AG20443 (cell line): ENCODE results near the gene CFAP77.

ENCODE experiments used
- DNase-seq: peaks from one replicate; pipeline ENCODE4 v3.0.0; 2012; ENCODE audit warnings: low spot score, mixed read lengths

The CFAP77 gene

DNA sequence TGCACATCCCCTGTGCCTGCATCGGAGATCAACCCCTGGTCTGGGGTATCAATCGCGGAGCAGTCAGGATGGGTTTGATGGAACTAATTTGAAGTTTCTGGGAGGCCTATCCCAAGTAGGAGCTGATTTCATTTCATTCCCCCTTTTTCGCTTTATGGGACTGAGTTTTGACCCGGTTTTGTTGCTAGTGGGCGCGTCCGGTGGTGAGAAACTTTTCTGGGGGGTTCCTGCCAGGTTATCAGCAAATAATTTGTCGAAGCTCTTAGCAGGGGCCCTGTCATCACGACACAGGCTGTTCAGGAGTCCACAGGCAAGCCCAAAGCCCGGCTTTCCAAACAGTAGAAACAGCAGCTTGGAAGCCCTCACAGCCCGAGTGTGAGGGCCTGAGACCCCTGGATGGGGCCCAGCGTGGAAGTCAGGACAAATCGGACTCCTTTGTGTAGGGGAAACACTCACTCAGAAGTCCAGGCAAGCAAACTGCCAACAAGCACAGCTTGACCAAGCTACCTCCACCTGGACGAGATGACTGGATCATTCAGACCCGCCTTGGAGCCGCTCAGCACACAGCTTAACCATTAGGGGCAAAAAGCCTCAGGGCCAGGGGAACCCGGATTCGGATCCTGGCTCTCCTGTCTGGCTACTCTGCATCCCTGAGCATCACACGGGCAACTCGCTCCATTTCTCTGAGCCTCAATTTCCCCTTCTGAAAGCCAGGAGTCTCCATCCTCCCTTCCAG lies 108.0 kb downstream of the CFAP77 start:
- DNase-seq, result no peak

- no peak for DNase-seq
These were observed 108.6 kb downstream of the CFAP77 start for GRCh38 chr9:132518626-132519025.

GRCh38 chr9:132519033-132519432 lies 109.0 kb downstream of the CFAP77 start:
- no peak for DNase-seq

DNA sequence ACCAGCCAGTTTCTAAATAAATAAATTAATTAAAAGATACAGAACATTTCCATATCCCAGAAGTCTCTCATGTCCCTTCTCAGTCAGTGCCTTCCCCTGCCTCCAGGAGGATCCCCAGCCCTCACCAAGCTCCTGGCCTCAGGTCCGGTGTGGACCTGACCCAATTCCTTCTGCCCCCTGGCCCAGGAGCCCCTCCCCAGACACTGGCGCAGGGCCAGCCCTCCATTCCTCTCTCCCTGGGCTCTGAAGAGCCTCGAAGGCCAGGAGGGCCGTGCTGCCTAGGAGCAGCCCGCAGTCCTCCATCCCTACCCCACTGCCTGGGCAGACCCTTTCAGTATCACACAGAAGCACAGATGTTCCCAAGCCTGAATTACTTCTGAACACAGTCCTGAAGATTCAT lies 110.6 kb downstream of the CFAP77 start:
- no peak for DNase-seq

DNA sequence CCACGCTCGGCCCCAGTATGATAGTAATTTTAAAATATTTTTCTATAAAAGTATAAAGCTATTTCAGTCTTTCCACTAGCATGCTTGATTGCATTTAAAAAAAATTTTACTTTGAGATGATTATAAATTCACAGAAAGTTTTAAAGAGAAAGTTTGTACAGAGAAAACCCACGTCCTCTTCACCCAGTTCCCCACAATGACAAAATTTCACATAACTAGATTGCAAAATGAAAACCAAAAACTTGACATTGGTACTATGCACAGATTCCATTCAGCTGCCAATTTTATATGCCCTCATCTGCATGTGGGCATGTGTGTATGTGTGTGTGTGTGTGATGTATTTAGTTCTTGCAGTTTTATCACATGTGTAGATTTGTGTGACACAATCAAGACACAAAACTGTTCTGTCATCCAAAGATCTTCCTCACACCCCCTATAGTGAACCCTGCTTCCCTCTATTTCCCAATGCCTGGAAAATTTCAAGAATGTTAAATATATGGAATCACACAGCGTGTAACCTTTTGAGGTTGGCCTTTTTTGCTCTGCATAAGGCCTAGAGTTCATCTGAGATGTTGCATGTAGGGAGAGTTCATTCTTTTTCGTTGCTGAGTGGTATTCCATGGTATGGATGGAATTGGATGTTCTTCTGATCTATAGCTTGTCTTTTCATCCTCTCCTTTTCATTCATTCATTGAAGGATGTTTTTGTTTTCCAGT lies 115.5 kb downstream of the CFAP77 start:
- DNase-seq, result no peak

- no peak for DNase-seq
These were observed 121.2 kb downstream of the CFAP77 start for GRCh38 chr9:132531195-132531594.

DNA sequence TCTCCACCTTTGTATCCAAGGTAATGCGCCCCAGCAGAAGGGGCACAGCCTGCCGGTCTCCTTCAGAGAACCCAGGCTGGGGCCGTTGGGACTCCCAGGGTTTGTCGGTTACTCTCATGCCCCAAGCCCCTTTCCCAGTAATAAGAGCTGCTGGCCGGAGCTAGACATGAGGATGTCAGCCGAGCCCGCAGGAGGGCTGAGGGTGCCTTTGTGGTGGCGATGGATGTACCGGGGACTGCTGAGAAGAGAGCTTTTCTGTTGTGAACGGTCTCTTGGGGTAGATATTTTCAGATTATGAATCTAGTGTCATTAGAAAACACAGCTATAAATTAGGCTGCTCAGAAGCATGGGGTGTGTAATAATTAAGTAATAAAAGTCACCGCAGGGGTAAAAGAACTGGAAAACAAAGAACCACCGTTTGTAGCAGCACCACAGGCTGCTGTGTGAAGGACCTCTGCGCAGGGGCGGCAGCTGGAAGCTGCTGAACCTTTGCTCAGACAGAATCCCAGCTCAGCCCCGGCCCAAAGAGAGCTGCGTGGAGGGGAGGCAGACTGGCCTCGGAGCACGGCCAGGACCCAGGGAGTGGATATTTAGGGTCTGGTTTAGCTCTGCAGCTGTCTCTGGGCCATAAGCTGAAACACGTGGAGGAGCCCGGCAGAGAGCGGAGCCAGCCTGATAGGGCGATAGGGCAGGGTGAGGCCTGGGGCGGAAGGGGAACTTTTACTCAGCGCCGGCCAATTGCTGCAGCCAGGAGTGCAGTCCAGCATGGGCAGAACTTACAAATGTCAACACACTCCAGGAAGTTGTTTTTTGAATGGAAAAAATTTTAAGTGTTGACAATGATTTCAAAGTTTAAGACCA lies 121.9 kb downstream of the CFAP77 start:
- DNase-seq, result no peak

- DNase-seq, result no peak
These were observed 124.8 kb downstream of the CFAP77 start for GRCh38 chr9:132534832-132535231.

DNA sequence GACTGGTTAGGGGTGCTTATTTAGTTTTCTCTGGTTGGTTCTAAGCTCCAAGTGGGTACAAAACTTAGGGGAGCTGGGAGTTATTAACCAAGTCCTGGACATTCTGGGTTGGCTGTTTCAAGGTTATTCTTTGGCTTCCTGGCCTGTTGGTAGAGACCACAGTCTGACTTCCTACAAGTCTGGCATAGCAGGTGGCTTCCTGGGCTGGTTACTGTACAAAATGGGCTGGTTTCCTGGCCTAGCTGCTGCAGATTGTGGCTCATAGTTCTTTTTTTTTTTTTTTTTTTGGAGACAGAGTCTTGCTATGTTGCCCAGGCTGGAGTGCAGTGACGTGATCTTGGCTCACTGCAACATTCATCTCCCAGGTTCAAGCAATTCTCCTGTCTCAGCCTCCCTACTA lies 126.1 kb downstream of the CFAP77 start:
- no peak for DNase-seq

DNA sequence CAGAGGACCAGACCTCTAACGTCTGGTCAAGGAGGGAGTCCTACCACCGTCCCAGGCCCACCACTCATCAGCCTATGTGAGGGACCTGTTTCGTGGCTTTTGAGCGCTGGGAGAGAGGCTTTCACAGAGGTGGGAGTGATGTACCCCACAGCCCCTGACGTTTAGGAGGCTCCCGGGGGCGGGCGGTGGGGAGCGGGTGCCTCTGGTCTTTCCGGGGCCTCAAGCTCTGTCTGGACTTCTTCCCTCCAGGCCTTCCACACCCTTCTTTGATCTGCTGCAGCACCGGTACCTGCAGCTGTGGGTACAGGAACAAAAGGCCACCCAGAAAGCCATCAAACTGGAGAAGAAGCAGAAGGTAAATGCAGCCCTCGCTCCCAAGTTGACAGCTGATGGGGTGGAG lies 127.3 kb downstream of the CFAP77 start:
- no peak for DNase-seq

GRCh38 chr9:132538071-132538470 lies 128.1 kb downstream of the CFAP77 start:
- DNase-seq, result no peak

DNA sequence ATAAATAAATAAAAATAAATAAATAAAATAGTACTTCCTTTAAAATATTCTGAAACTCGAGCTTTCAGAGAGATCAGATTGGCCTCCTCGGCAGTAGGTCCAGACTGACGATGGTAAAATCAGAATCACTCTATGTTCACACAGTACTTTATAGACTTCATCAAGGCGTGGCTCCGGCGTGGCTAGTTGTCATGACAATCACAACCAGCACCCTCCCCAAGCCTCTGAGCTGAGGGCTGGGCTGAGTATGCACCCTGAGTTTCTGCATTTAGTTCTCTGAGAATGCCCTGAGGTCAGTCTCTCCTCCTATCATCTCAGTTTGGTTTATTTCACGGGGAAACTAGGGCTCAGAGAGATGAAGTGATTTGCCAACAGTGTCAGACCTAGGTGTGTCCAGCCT lies 129.1 kb downstream of the CFAP77 start:
- DNase-seq, result no peak

DNA sequence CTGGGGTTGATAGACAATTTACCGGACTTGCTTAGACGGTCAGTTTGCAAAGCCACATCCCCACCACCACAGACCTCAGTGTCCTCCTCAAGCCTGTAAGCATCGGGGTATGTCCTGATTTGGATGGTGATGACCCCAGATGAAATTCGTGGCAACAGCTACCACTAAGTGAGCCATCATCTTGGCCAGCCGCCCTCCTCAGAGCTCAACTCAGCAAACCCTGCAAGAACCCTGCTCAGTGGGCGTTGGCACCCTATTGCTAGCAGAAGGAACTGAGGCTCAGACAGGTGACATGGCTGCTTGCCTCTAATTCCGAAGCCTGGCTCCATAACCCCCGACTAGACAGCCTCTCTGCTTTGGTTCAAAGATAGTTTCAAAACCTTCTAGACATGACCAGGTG lies 131.0 kb downstream of the CFAP77 start:
- no peak for DNase-seq

GRCh38 chr9:132541870-132542830 lies 132.1 kb downstream of the CFAP77 start:
- DNase-seq, result no peak

DNA sequence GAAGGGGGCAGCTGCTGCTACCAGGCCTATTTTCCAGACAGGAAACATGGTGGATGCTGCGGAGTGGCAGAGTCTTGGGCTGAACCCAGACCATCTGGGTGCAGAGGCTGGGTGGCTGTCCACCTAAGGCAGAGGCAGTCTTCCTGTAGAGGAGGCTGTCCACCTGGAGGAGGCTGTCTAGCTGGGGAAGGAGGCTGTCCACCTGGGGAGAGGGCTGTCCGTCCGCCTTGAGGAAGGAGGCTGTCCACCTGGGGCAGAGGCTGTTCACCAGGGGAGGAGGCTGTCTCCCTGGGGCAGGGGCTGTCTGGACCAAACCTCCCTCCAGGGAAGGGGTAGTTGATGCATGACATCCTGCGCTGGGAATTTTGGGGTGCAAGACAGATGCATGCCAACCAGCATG lies 133.2 kb downstream of the CFAP77 start:
- no peak for DNase-seq

- no peak for DNase-seq
These were observed 133.9 kb downstream of the CFAP77 start for GRCh38 chr9:132543960-132544359.

DNA sequence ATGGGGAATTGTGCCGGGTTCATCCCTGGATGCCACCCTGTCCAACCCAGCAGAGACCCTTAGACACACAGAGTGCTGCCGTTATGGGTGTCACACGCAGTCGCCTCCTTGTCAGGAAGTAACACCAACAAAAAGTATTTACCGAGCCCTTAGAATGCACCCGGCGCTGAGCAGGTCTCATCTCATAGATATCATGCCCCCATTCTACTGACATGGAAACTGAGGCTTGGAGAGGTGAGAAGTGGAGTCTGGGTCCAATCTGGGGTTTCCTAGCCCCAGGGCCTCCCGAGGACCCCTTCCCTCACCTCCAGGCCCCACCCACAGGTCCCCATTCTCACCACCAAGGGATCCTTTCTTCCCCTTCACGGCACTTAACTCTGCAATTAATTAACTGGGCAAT lies 135.6 kb downstream of the CFAP77 start:
- DNase-seq, result no peak

GRCh38 chr9:132546148-132547051 lies 136.4 kb downstream of the CFAP77 start:
- DNase-seq, result peak; percentile 50

GRCh38 chr9:132547052-132547431 lies 137.0 kb downstream of the CFAP77 start:
- DNase-seq, result no peak

DNA sequence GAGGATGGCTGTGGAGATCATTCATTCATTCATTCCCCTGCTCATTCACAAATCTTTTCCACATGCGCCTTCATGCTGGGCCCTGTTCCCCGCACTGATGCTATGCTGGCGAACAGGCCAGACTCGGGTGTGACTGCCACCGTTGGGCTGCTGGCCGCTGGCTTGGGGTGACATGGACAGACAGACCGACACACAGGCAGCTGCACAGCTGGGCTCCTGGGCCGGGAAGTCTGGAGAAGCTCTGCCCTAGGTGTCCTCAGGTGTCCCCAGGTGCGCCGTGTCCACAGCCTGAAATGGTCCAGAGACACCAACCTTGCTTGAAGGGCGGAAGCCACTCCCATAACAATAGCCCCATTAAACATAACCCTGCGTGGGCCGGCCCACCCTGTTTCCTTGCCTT lies 137.4 kb downstream of the CFAP77 start:
- DNase-seq, result no peak
